B cell (primary cell): ENCODE measurements around the gene PRM1. TPM values are rescaled to one million over a fixed set of nuclear protein-coding genes. Genes with fewer than 3 reads are reported as not detected.

Experiments
- ATAC-seq: fragments of 200-7000 bp; cut with Tn5 transposase; one replicate; pipeline ENCODE4 v1.10.0; 2021; ENCODE audit warnings: low read depth, mild to moderate bottlenecking, moderate number of reproducible peaks, moderate library complexity
- CTCF ChIA-PET: fragments of 350-600 bp; sonication (Branson Sonifier 250); formaldehyde crosslinking; loops from one replicate; lab custom pipeline; 2021; ENCODE audit warnings: antibody characterized with exemption, inconsistent platforms; lab: Charles Lee
- POLR2A ChIA-PET: fragments of 350-600 bp; sonication (Branson Sonifier 250); formaldehyde crosslinking; loops from one replicate; lab custom pipeline; 2021; ENCODE audit warnings: antibody characterized with exemption; lab: Charles Lee
- DNase-seq: peaks from one replicate; pipeline ENCODE4 v3.0.0; 2013
- H2AFZ ChIP-seq: 2 replicates; pipeline ENCODE4 v1.6.1; 2012; ENCODE audit warnings: mild to moderate bottlenecking, low read depth, low read length; ENCODE audit not compliant: insufficient read depth, poor library complexity, severe bottlenecking
- H3K27ac ChIP-seq, 2 donors: 1 replicate in 1 of 2; 2 replicates in 1 of 2; pipeline ENCODE4 v1.5.1; 2012 to 2013; ENCODE audit warnings: low read length in 2 of 2, mild to moderate bottlenecking in 2 of 2, moderate library complexity in 1 of 2
- H3K27me3 ChIP-seq, 4 experiments: fragments of 200-600 bp in 1 of 4; sonication (generic) in 1 of 4; replicated peaks in 1 of 4; 1 replicate in 2 of 4; 2 replicates in 2 of 4; pipeline versions ENCODE4 v1.6.1 to v1.7.0; 2013 to 2016; ENCODE audit warnings: low read length in 3 of 4, mild to moderate bottlenecking in 2 of 4, mixed read lengths in 1 of 4, moderate library complexity in 1 of 4; ENCODE audit not compliant: insufficient read depth in 4 of 4, control insufficient read depth in 3 of 4; ENCODE audit errors: control extremely low read depth in 1 of 4
- H3K36me3 ChIP-seq, 2 experiments: replicated peaks in 1 of 2; 1 replicate in 1 of 2; 2 replicates in 1 of 2; pipeline versions ENCODE4 v1.6.1 to v1.7.1; 2013; ENCODE audit warnings: low read length in 1 of 2; ENCODE audit not compliant: insufficient read depth in 2 of 2, control insufficient read depth in 1 of 2; ENCODE audit errors: control extremely low read depth in 1 of 2, extremely low read depth in 1 of 2
- H3K4me1 ChIP-seq, 2 donors: fragments of 200-600 bp in 1 of 2; sonication (generic) in 1 of 2; 1 replicate in 1 of 2; 2 replicates in 1 of 2; pipeline versions ENCODE4 v1.5.1 to v1.6.1; 2013 to 2017; ENCODE audit warnings: low read length in 2 of 2; ENCODE audit not compliant: control insufficient read depth in 2 of 2, insufficient read depth in 2 of 2
- H3K4me2 ChIP-seq: replicated peaks from 2 replicates; pipeline ENCODE3; 2012; ENCODE audit warnings: mild to moderate bottlenecking, low read depth, low read length; ENCODE audit not compliant: poor library complexity, severe bottlenecking
- H3K4me3 ChIP-seq, 5 experiments: fragments of 200-600 bp in 1 of 5; sonication (generic) in 1 of 5; 1 replicate in 3 of 5; 2 replicates in 2 of 5; pipeline versions ENCODE4 v1.5.1 to v1.7.0; 2011 to 2016; ENCODE audit warnings: low read length in 4 of 5, mild to moderate bottlenecking in 4 of 5, low read depth in 2 of 5, control low read depth in 1 of 5, moderate library complexity in 1 of 5; ENCODE audit not compliant: insufficient read depth in 1 of 5; ENCODE audit errors: control extremely low read depth in 1 of 5, extremely low read depth in 1 of 5
- H3K79me2 ChIP-seq: fragments of 200-600 bp; sonication (generic); one replicate; pipeline ENCODE4 v1.6.0; 2016; ENCODE audit warnings: low read length; ENCODE audit not compliant: control insufficient read depth, insufficient read depth
- H3K9ac ChIP-seq: fragments of 200-600 bp; sonication (generic); 2 replicates; pipeline ENCODE4 v1.6.1; 2017; ENCODE audit warnings: mild to moderate bottlenecking, low read length, moderate library complexity
- H3K9me3 ChIP-seq, 3 donors: one replicate each; pipeline versions ENCODE4 v1.6.1 to v1.7.1; 2013; ENCODE audit warnings: low read length in 2 of 3; ENCODE audit not compliant: control insufficient read depth in 2 of 3, insufficient read depth in 1 of 3; ENCODE audit errors: control extremely low read depth in 1 of 3
- H4K20me1 ChIP-seq: 2 replicates; pipeline ENCODE4 v1.6.0; 2012; ENCODE audit warnings: mild to moderate bottlenecking, low read length; ENCODE audit not compliant: insufficient read depth, control insufficient read depth, poor library complexity, severe bottlenecking
- H3K27ac Mint-ChIP-seq: one replicate; pipeline ENCODE4 v1.8.0; 2021; ENCODE audit warnings: mixed read lengths
- H3K27me3 Mint-ChIP-seq: one replicate; pipeline ENCODE4 v1.8.0; 2021; ENCODE audit warnings: mixed read lengths
- H3K4me1 Mint-ChIP-seq: one replicate; pipeline ENCODE4 v1.8.0; 2021; ENCODE audit warnings: mixed read lengths
- H3K4me3 Mint-ChIP-seq: one replicate; pipeline ENCODE4 v1.8.0; 2021; ENCODE audit warnings: mixed read lengths
- H3K9me3 Mint-ChIP-seq: one replicate; pipeline ENCODE4 v1.8.0; 2022; ENCODE audit warnings: mixed read lengths; ENCODE audit not compliant: insufficient read depth
- EZH2 ChIP-seq: IDR thresholded peaks from 2 replicates; pipeline ENCODE4 v1.6.1; 2012; ENCODE audit warnings: borderline replicate concordance, low read depth, mild to moderate bottlenecking, moderate library complexity, low read length; ENCODE audit not compliant: insufficient read depth, poor library complexity, severe bottlenecking
- WGBS: methylation state at CpG from one replicate; pipeline ENCODE4 v1.1.5; 2013; ENCODE audit warnings: missing lambda C conversion rate; ENCODE audit not compliant: insufficient coverage; 5-methylcytosine and 5-hydroxymethylcytosine counted together
- intact Hi-C: fragments of 100-400 bp; cut with micrococcal nuclease; formaldehyde crosslinking; loops from one replicate; pipeline ENCODE4 v1.10.0; 2022
- polyA plus RNA-seq: library from polyadenylated mRNA; depleted of rRNA; stranded (reverse); fragments of >200 nt; gene quantifications from 2 replicates; pipeline ENCODE4 v1.2.3, GENCODE V29; 2012
- total RNA-seq, 2 donors: library from RNA; stranded (reverse); fragments of 120-200 nt in 1 of 2; gene quantifications; 1 replicate in 1 of 2; 2 replicates in 1 of 2; pipeline versions ENCODE4 v1.2.3 to v1.2.4, GENCODE V29; 2013 to 2022
- TF ChIP-seq, protein P1 (sequence below): fragments of 200-600 bp; IDR thresholded peaks from one replicate; pipeline ENCODE4 v1.8.0; 2022; ENCODE audit warnings: antibody characterized with exemption, mild to moderate bottlenecking

The PRM1 gene
- total and polyA plus RNA-seq, 2 donors (not counting 1 experiment from before 2014, with no cell fraction given) = not detected

- Histone ChIP-seq H3K4me1 (peaks cover 48 to 55% of the 10 kb centered on the region in 2 donors), H3K27me3 (no peaks in the 10 kb centered on the region), H4K20me1 (peaks cover 33% of the 10 kb centered on the region), H3K9ac (peak overlapping the region; percentile 91), H3K36me3 (peaks cover 2 to 10% of the 10 kb centered on the region in 2 experiments), H3K27ac (no peak overlapping the region), H3K4me2 (peak overlapping the region; percentile 98), H2AFZ (peak overlapping the region; percentile 97), H3K4me3 (peak overlapping the region; percentile 6 to 90 (median 72)), H3K9me3 (no peaks in the 10 kb centered on the region), H3K79me2 (peaks cover 15% of the 10 kb centered on the region)
- TF ChIP-seq EZH2 = no peak
- TF ChIP-seq, protein P1, sequence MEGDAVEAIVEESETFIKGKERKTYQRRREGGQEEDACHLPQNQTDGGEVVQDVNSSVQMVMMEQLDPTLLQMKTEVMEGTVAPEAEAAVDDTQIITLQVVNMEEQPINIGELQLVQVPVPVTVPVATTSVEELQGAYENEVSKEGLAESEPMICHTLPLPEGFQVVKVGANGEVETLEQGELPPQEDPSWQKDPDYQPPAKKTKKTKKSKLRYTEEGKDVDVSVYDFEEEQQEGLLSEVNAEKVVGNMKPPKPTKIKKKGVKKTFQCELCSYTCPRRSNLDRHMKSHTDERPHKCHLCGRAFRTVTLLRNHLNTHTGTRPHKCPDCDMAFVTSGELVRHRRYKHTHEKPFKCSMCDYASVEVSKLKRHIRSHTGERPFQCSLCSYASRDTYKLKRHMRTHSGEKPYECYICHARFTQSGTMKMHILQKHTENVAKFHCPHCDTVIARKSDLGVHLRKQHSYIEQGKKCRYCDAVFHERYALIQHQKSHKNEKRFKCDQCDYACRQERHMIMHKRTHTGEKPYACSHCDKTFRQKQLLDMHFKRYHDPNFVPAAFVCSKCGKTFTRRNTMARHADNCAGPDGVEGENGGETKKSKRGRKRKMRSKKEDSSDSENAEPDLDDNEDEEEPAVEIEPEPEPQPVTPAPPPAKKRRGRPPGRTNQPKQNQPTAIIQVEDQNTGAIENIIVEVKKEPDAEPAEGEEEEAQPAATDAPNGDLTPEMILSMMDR = peak; percentile 57
- ATAC-seq (no peak), DNase-seq (peak; percentile 66)
- peak overlapping the region; percentile 99 for H3K4me3 Mint-ChIP-seq
- H3K9me3 Mint-ChIP-seq = no peaks in the 10 kb centered on the region
- CTCF ChIA-PET = interaction anchor here (0.6 to 10.3 kb wide), 22 partner anchors 9 to 362 kb away, joined by 3 to 223 read pairs (median 4); partner anchors contain the start of gene PRM3
- WGBS = 27% methylated on average over 18 of the region's 21 CpGs
- peaks cover 46% of the 10 kb centered on the region for H3K4me1 Mint-ChIP-seq
- POLR2A ChIA-PET = interaction anchor here (0.5 to 5.8 kb wide), 10 partner anchors 16 to 293 kb away, joined by 3 to 89 read pairs (median 14); partner anchors contain the start of gene PRM3
- peak overlapping the region; percentile 96 for H3K27ac Mint-ChIP-seq
- H3K27me3 Mint-ChIP-seq = no peaks in the 10 kb centered on the region
- intact Hi-C loops = loop anchor here (1.0 to 10.0 kb wide), 5 partner anchors 180 to 657 kb away; partner anchors contain the start of genes GSPT1 and NUBP1
Measured at GRCh38 chr16:11257131-11257938, 23.8 kb downstream of the PRM1 start.
